ENCODE results near the gene SUPT20HL2.
"Not testable (repeated sequence)": the region's sequence is repeated elsewhere in the genome, so short reads cannot be mapped to it uniquely, and the experiment has no call there.

SUPT20HL2 gene

GRCh38 chrX:24309580-24310374 is 4.1 kb downstream of the SUPT20HL2 start:
- DNase-seq (ENCODE audit: low read depth) = not testable (repeated sequence)

- not testable (repeated sequence) for DNase-seq (ENCODE audit: low read depth)
Observed at GRCh38 chrX:24308803-24309202, 5.1 kb downstream of the SUPT20HL2 start.

- DNase-seq (ENCODE audit: low read depth) = no peak
Observed at GRCh38 chrX:24306440-24306839, 7.4 kb downstream of the SUPT20HL2 start.

GRCh38 chrX:24305905-24306304 is 8.0 kb downstream of the SUPT20HL2 start:
- DNase-seq (ENCODE audit: low read depth) = no peak

GRCh38 chrX:24301806-24302205 is 12.1 kb downstream of the SUPT20HL2 start:
- no peak for DNase-seq (ENCODE audit: low read depth)

GRCh38 chrX:24301060-24301459 is 12.8 kb downstream of the SUPT20HL2 start:
- no peak for DNase-seq (ENCODE audit: low read depth)

GRCh38 chrX:24298191-24298590 is 15.7 kb downstream of the SUPT20HL2 start:
- no peak for DNase-seq (ENCODE audit: low read depth)

- no peak for DNase-seq (ENCODE audit: low read depth)
Observed at GRCh38 chrX:24294619-24295018, 19.2 kb downstream of the SUPT20HL2 start.

- no peak for DNase-seq (ENCODE audit: low read depth)
Observed at GRCh38 chrX:24293412-24293811, 20.5 kb downstream of the SUPT20HL2 start.

GRCh38 chrX:24292353-24292752 is 21.5 kb downstream of the SUPT20HL2 start:
- no peak for DNase-seq (ENCODE audit: low read depth)

- DNase-seq (ENCODE audit: low read depth) = no peak
Observed at GRCh38 chrX:24285082-24285481, 28.8 kb downstream of the SUPT20HL2 start.

GRCh38 chrX:24283127-24283794 is 30.6 kb downstream of the SUPT20HL2 start:
- DNase-seq (ENCODE audit: low read depth) = no peak

- DNase-seq (ENCODE audit: low read depth) = no peak
Observed at GRCh38 chrX:24282381-24283126, 31.3 kb downstream of the SUPT20HL2 start.

GRCh38 chrX:24277405-24277804 is 36.5 kb downstream of the SUPT20HL2 start:
- no peak for DNase-seq (ENCODE audit: low read depth)

- DNase-seq (ENCODE audit: low read depth) = no peak
Observed at GRCh38 chrX:24276015-24276414, 37.9 kb downstream of the SUPT20HL2 start.

- DNase-seq (ENCODE audit: low read depth) = no peak
Observed at GRCh38 chrX:24271262-24271661, 42.6 kb downstream of the SUPT20HL2 start.

GRCh38 chrX:24268786-24269185 is 45.1 kb downstream of the SUPT20HL2 start:
- no peak for DNase-seq (ENCODE audit: low read depth)

- no peak for DNase-seq (ENCODE audit: low read depth)
Observed at GRCh38 chrX:24266996-24267395, 46.9 kb downstream of the SUPT20HL2 start.

- no peak for DNase-seq (ENCODE audit: low read depth)
Observed at GRCh38 chrX:24264383-24264782, 49.5 kb downstream of the SUPT20HL2 start.

- DNase-seq (ENCODE audit: low read depth) = no peak
Observed at GRCh38 chrX:24262309-24262708, 51.6 kb downstream of the SUPT20HL2 start.
